ENCODE data around the gene TPSB2.
"Not testable (repeated sequence)": the region's sequence is repeated elsewhere in the genome, so short reads cannot be mapped to it uniquely, and the experiment has no call there.

The TPSB2 gene

GRCh38 chr16:1240436-1240835 is 10.5 kb upstream of the TPSB2 start, which contains the start of gene TPSAB1:
Gene TPSAB1 (plus strand): TSS chr16:1240705. CDS start chr16:1240939, 234 bp downstream.
- not testable (repeated sequence) for DNase-seq (ENCODE audit: low read depth)

- DNase-seq (ENCODE audit: low read depth): not testable (repeated sequence)
Observed at GRCh38 chr16:1239575-1239974, 9.6 kb upstream of the TPSB2 start.

GRCh38 chr16:1238909-1239308 is 8.9 kb upstream of the TPSB2 start:
- not testable (repeated sequence) for DNase-seq (ENCODE audit: low read depth)

GRCh38 chr16:1237990-1238389 is 8.0 kb upstream of the TPSB2 start:
- DNase-seq (ENCODE audit: low read depth): no peak

GRCh38 chr16:1236659-1237058 is 6.7 kb upstream of the TPSB2 start:
- not testable (repeated sequence) for DNase-seq (ENCODE audit: low read depth)

- not testable (repeated sequence) for DNase-seq (ENCODE audit: low read depth)
Observed at GRCh38 chr16:1232049-1232748, 2.2 kb upstream of the TPSB2 start.

GRCh38 chr16:1231301-1231700 is 1.3 kb upstream of the TPSB2 start:
- not testable (repeated sequence) for DNase-seq (ENCODE audit: low read depth)

GRCh38 chr16:1230471-1231212 is 658 bp upstream of the TPSB2 start:
- DNase-seq (ENCODE audit: low read depth): not testable (repeated sequence)

GRCh38 chr16:1229476-1229875 is 508 bp downstream of the TPSB2 start:
- DNase-seq (ENCODE audit: low read depth): not testable (repeated sequence)

- not testable (repeated sequence) for DNase-seq (ENCODE audit: low read depth)
Observed at GRCh38 chr16:1228227-1228626, 1.8 kb downstream of the TPSB2 start.

- not testable (repeated sequence) for DNase-seq (ENCODE audit: low read depth)
Observed at GRCh38 chr16:1226692-1227091, 3.3 kb downstream of the TPSB2 start.

- not testable (repeated sequence) for DNase-seq (ENCODE audit: low read depth)
Observed at GRCh38 chr16:1225728-1226311, 4.2 kb downstream of the TPSB2 start.

- no peak for DNase-seq (ENCODE audit: low read depth)
Observed at GRCh38 chr16:1225051-1225451, 4.9 kb downstream of the TPSB2 start, which contains the start of gene TPSG1. Gene TPSG1 (minus strand): TSS chr16:1225268. CDS start chr16:1225252, 16 bp downstream.

- no peak for DNase-seq (ENCODE audit: low read depth)
Observed at GRCh38 chr16:1224558-1224957, 5.4 kb downstream of the TPSB2 start.

- no peak for DNase-seq (ENCODE audit: low read depth)
Observed at GRCh38 chr16:1223355-1224214, 6.4 kb downstream of the TPSB2 start.

GRCh38 chr16:1222553-1223354 is 7.2 kb downstream of the TPSB2 start:
- no peak for DNase-seq (ENCODE audit: low read depth)

- DNase-seq (ENCODE audit: low read depth): no peak
Observed at GRCh38 chr16:1221628-1222552, 8.1 kb downstream of the TPSB2 start.

GRCh38 chr16:1220841-1221627 is 8.9 kb downstream of the TPSB2 start:
- no peak for DNase-seq (ENCODE audit: low read depth)
